ENCODE results near the gene SEMA4A.

The SEMA4A gene

DNA sequence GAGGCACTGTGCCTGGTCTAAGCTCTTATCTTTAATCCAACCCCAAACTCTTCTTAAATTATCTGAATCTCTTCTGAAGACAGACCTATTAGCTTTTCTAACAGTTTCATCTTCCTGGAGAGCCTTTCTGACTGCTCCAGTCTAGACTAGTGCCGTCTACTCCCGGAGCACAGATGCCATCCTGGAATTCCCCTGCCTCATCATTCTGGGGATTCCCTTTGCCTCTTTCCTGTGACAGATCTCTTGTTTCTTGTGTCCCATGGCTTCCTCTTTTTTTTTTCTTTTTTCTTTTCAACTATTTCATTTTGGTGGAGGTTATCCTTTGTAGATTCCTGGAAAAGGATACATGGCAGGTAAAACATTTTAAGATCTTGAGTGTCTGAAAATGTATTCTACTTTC is 11.7 kb downstream of the SEMA4A start:
- Histone ChIP-seq H3K36me3 (no peaks in the 10 kb centered on the region), H3K4me1 (peaks cover 0 to 19% (median 5%) of the 10 kb centered on the region in 4 donors), H3K27me3 (no peaks in the 10 kb centered on the region), H3K9me3 (no peaks in the 10 kb centered on the region), H3K4me3 (no peak overlapping the region), H3K27ac (no peak overlapping the region)
- no peak for DNase-seq
- intact Hi-C loops (cut with DNase I; ENCODE audit: low total_unique reads) = no loop called here
- TF ChIP-seq, protein P1, sequence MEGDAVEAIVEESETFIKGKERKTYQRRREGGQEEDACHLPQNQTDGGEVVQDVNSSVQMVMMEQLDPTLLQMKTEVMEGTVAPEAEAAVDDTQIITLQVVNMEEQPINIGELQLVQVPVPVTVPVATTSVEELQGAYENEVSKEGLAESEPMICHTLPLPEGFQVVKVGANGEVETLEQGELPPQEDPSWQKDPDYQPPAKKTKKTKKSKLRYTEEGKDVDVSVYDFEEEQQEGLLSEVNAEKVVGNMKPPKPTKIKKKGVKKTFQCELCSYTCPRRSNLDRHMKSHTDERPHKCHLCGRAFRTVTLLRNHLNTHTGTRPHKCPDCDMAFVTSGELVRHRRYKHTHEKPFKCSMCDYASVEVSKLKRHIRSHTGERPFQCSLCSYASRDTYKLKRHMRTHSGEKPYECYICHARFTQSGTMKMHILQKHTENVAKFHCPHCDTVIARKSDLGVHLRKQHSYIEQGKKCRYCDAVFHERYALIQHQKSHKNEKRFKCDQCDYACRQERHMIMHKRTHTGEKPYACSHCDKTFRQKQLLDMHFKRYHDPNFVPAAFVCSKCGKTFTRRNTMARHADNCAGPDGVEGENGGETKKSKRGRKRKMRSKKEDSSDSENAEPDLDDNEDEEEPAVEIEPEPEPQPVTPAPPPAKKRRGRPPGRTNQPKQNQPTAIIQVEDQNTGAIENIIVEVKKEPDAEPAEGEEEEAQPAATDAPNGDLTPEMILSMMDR (IDR thresholded peaks at IDR 0.05) = no peak

DNA sequence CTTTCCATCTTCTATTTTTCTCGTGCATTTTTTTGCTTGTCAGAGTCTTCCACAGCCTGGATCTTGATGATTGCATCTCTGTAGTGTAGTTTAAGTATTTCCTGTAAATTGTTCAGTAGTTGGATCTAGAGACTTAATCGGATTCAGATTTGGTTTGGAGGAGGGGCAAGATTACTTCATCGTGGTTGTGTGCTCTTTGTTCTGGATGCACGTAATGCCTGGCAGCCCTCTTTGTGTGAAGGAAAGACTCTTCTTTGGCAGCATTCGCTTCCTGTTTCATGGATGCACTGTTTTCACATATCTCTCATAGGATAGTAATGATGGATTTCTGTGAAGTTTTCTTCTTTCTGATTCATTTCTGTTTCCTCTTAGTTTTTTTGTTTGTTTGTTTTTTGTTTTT is 14.2 kb downstream of the SEMA4A start:
- TF ChIP-seq, protein P1 (IDR thresholded peaks at IDR 0.05) = no peak
- H3K9me3 ChIP-seq = no peaks in the 10 kb centered on the region
- DNase-seq = no peak
- H3K27ac ChIP-seq = no peak overlapping the region
- H3K36me3 ChIP-seq = peaks cover 0 to 2% (median 0%) of the 10 kb centered on the region in 3 donors
- H3K27me3 ChIP-seq = no peaks in the 10 kb centered on the region
- H3K4me3 ChIP-seq = no peak overlapping the region
- no peaks in the 10 kb centered on the region for H3K4me1 ChIP-seq
- intact Hi-C loops (cut with DNase I; ENCODE audit: low total_unique reads) = no loop called here

DNA sequence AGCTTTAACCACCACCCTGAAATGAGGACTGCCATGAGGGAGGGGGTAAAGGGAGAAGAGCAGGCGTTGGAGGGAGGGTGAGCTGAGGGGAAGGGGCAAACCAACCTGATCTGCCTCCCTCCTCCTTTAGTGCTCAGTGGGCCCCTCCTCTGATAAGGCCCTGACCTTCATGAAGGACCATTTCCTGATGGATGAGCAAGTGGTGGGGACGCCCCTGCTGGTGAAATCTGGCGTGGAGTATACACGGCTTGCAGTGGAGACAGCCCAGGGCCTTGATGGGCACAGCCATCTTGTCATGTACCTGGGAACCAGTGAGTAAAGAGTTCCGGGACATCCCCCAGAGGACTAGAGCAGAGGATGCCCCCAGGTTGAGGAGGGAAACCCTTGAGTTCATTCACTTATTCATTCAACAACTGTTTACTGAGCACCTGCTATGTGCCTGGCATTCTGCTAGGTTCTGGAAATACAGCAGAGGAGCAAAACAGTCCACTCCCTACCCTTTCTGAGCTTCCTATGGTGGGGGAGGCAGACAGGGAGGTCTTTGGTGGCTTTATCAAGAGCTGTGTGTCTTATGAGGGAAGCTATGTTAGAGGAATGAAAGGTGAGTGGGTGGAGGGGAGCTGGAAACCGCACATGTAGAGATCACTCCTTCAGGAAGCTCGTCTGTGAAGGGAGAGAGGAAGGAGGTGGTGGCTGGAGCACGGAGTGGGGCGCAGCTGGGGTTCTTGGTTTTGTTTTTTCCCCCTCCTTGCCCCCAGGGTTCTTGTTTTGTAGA is 19.5 kb downstream of the SEMA4A start:
- Histone ChIP-seq H3K27me3 (no peaks in the 10 kb centered on the region), H3K4me1 (no peaks in the 10 kb centered on the region), H3K4me3 (no peak overlapping the region), H3K27ac (no peak overlapping the region), H3K9me3 (no peaks in the 10 kb centered on the region), H3K36me3 (peaks cover 0 to 40% (median 0%) of the 10 kb centered on the region in 3 donors)
- intact Hi-C loops (cut with DNase I; ENCODE audit: low total_unique reads) = no loop called here
- DNase-seq = no peak
- TF ChIP-seq, protein P1 (IDR thresholded peaks at IDR 0.05) = no peak

DNA sequence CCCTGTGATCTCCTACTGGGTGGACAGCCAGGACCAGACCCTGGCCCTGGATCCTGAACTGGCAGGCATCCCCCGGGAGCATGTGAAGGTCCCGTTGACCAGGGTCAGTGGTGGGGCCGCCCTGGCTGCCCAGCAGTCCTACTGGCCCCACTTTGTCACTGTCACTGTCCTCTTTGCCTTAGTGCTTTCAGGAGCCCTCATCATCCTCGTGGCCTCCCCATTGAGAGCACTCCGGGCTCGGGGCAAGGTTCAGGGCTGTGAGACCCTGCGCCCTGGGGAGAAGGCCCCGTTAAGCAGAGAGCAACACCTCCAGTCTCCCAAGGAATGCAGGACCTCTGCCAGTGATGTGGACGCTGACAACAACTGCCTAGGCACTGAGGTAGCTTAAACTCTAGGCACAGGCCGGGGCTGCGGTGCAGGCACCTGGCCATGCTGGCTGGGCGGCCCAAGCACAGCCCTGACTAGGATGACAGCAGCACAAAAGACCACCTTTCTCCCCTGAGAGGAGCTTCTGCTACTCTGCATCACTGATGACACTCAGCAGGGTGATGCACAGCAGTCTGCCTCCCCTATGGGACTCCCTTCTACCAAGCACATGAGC is 23.3 kb downstream of the SEMA4A start:
- no peak for DNase-seq
- H3K27ac ChIP-seq = no peak overlapping the region
- H3K36me3 ChIP-seq = peaks cover 0 to 40% (median 0%) of the 10 kb centered on the region in 3 donors
- TF ChIP-seq, protein P1 (IDR thresholded peaks at IDR 0.05) = no peak
- intact Hi-C loops (cut with DNase I; ENCODE audit: low total_unique reads) = no loop called here
- no peaks in the 10 kb centered on the region for H3K4me1 ChIP-seq
- no peaks in the 10 kb centered on the region for H3K27me3 ChIP-seq
- H3K4me3 ChIP-seq = no peak overlapping the region
- no peaks in the 10 kb centered on the region for H3K9me3 ChIP-seq

DNA sequence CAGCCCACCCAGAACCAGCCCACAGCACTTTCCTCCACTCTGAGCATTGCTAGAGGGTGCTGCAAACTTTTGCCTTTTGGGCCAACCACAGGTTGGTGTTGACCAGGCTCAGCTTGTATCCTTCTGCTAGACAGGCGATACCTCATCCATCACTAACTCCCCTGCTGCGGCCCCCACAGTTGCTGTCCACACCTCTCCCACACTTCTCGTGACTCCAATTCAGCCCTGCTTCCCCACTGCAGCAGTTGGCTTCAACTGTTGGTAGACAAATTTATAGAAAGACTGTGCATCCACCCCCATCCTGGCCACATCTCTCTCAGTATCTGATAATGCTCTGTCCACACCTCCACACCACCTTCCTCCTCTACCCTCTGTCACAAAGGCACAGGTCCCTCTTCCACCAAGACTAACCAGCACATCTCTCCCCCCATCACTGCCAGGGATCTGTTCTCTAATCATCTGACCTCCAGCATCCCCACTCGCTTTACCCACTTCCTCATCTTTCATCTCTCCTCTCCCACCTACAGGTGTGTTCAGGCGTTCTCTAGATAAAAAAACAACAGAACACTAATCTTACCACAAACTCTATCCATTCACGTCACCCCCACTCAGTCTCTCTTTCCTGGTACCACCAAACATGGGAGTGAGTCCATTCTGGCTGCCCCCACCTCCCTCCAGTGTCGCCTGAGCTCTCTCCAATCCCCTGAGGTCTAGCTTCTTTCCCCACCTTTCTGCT is 24.7 kb downstream of the SEMA4A start:
- intact Hi-C loops (cut with DNase I; ENCODE audit: low total_unique reads) = no loop called here
- Histone ChIP-seq H3K27ac (no peak overlapping the region), H3K27me3 (no peaks in the 10 kb centered on the region), H3K4me1 (no peaks in the 10 kb centered on the region), H3K4me3 (no peak overlapping the region), H3K36me3 (peaks cover 0 to 33% (median 0%) of the 10 kb centered on the region in 3 donors), H3K9me3 (no peaks in the 10 kb centered on the region)
- DNase-seq = no peak
- TF ChIP-seq, protein P1 (IDR thresholded peaks at IDR 0.05) = no peak

Data from tibial artery (tissue), 4 donors.